ENCODE measurements around the gene GPR89A.

The GPR89A gene

GRCh38 chr1:145719230-145720079 is 111.7 kb downstream of the GPR89A start, which contains the start of gene CD160:
Gene CD160 (plus strand): TSS chr1:145719499. CDS start chr1:145728328, 8,829 bp downstream.
- DNase-seq: no peak
